D721Med (cell line): ENCODE data around the gene WDR20.

Experiments
- DNase-seq: peaks from one replicate; pipeline ENCODE4 v3.0.0; 2011; ENCODE audit warnings: low spot score; ENCODE audit not compliant: insufficient read length
- FAIRE-seq: peaks from 2 replicates; lab custom pipeline; 2011; peaks lifted over from hg19 to GRCh38; lab: Jason Lieb, UNC
- TF ChIP-seq, protein P1 (sequence below): IDR thresholded peaks from 2 replicates; pipeline ENCODE4 v1.5.1; 2012; ENCODE audit warnings: mild to moderate bottlenecking, control low read depth; ENCODE audit not compliant: insufficient read depth; ENCODE audit errors: missing control alignments

WDR20 gene, protein sequence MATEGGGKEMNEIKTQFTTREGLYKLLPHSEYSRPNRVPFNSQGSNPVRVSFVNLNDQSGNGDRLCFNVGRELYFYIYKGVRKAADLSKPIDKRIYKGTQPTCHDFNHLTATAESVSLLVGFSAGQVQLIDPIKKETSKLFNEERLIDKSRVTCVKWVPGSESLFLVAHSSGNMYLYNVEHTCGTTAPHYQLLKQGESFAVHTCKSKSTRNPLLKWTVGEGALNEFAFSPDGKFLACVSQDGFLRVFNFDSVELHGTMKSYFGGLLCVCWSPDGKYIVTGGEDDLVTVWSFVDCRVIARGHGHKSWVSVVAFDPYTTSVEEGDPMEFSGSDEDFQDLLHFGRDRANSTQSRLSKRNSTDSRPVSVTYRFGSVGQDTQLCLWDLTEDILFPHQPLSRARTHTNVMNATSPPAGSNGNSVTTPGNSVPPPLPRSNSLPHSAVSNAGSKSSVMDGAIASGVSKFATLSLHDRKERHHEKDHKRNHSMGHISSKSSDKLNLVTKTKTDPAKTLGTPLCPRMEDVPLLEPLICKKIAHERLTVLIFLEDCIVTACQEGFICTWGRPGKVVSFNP

DNA sequence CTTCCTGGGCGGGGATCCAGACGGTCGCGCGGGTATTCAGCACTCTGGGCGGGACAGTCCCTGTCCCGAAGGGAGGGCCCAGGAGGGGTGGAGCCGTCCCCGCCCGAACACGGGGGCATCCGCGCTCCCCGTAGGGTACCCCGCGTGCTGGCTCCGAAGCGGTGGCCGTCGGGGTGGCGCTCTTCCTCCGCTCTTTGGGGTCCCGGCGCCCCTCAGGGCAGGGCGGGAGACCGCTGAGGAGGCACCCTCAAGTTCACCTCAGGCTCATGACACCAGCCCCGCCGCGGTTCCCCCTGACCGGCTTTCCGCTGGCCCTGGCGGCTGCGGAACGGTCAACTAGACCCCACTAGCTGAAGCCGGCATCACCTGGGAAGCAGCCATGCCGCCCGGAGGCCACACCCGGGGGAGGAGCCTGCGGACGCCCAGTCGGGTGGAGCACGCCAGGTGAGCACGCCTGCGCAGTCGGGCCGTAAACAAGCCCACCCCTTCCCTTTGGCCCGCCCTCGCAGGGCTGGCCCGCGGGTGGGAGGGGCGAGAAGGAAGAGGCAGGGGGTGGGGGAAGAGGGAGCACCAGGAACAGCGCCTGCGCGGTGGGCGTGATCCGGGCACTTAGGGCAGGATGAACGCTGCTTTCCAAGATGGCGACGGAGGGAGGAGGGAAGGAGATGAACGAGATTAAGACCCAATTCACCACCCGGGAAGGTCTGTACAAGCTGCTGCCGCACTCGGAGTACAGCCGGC lies at the start of gene WDR20:
Gene WDR20, plus strand, starts transcription at position 612 of the 741 bp plus-strand sequence. Its CDS starts 27 bp downstream, at position 639.
- peak; percentile 93 for DNase-seq
- no peak for FAIRE-seq
- TF ChIP-seq, protein P1, sequence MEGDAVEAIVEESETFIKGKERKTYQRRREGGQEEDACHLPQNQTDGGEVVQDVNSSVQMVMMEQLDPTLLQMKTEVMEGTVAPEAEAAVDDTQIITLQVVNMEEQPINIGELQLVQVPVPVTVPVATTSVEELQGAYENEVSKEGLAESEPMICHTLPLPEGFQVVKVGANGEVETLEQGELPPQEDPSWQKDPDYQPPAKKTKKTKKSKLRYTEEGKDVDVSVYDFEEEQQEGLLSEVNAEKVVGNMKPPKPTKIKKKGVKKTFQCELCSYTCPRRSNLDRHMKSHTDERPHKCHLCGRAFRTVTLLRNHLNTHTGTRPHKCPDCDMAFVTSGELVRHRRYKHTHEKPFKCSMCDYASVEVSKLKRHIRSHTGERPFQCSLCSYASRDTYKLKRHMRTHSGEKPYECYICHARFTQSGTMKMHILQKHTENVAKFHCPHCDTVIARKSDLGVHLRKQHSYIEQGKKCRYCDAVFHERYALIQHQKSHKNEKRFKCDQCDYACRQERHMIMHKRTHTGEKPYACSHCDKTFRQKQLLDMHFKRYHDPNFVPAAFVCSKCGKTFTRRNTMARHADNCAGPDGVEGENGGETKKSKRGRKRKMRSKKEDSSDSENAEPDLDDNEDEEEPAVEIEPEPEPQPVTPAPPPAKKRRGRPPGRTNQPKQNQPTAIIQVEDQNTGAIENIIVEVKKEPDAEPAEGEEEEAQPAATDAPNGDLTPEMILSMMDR: peak; percentile 4

DNA sequence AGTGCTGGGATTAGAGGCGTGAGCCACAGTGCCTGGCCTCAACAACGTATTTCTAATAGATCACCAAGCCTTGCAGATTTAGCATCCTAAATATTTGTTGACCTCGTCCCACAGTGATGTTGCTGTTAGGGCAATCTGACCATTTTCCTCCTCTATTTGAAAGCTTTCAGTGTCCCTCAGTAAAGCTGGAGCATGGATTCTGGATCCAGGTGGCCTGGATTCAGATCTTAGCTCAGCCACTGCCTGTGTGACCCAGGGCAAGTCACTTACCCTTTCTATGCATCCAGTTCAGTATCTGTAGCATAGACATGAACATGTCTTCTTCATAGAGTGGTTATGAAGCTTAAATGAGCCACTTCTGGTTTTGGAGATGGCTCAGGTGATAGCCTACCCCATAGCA lies 49.0 kb upstream of the WDR20 start:
- FAIRE-seq (no peak), DNase-seq (no peak)
- TF ChIP-seq, protein P1: no peak

DNA sequence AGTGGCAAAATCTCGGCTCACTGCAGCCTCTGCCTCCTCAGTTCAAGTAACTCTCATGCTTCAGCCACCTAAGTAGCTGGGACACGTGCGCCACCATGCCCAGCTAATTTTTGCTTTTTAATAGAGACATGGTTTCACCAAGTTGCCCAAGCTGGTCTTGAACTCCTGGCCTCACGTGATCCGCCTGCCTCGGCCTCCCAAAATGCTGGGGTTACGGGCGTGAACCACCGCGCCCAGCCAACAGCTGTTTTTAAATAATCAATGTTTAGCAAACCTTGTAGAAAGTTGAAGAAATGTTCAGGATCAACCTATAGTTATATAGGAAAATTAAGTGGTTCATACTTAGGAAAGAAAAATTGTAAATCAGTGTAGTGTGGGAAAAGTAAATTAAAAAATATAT lies 46.9 kb upstream of the WDR20 start:
- TF ChIP-seq, protein P1: no peak
- FAIRE-seq (no peak), DNase-seq (no peak)

DNA sequence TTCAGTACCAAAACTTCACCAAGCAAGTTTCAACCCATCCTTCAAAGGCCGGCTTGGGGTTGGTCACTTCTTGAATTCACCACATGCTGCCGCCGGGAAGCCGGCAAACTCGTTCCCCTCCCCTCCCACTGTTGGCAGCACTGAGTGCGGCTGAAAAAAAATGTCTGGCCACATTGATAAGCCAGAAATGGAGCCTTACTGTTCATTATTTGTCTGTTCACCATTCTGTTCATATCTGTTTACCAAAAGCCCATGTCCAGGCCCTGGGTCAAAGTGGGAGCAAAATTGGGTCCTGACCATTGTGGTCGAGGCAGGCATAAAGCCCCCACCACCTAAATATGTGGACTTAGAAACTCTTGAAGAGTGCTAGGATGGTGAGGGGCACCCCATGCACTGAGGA lies 45.6 kb upstream of the WDR20 start:
- FAIRE-seq (no peak), DNase-seq (no peak)
- TF ChIP-seq, protein P1: no peak

DNA sequence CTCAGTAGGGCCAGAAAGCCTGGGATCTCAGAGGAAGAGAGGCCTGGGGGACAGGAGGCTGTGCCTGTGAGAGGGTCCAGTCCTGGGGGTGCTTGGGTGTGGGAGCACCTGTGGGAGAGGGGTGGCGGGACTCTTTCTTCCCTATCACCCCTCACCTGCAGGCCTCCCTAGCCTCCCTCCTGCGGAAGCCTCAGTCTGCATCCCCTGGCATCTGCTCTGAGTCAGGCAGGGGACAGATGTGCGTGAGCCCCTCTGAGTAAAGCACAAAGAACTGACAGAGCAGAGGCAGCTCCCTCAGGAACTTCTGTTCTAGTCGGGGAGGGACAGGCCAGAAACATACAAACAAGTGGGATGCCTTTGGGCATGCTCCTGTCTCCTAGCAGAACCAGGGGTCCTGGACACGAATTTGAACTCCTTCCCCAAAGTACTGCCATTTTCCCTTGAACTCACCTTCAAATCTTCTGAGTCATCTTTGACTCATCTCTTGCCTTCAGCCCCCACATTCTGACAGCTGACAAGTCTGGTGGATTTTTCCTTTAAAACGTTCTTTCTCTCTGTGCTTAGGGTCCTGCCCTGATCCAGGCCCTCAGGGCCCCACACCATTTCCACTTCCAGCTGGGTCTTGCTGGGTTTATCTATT lies 44.3 kb upstream of the WDR20 start:
- DNase-seq (no peak), FAIRE-seq (no peak)
- TF ChIP-seq, protein P1: no peak

DNA sequence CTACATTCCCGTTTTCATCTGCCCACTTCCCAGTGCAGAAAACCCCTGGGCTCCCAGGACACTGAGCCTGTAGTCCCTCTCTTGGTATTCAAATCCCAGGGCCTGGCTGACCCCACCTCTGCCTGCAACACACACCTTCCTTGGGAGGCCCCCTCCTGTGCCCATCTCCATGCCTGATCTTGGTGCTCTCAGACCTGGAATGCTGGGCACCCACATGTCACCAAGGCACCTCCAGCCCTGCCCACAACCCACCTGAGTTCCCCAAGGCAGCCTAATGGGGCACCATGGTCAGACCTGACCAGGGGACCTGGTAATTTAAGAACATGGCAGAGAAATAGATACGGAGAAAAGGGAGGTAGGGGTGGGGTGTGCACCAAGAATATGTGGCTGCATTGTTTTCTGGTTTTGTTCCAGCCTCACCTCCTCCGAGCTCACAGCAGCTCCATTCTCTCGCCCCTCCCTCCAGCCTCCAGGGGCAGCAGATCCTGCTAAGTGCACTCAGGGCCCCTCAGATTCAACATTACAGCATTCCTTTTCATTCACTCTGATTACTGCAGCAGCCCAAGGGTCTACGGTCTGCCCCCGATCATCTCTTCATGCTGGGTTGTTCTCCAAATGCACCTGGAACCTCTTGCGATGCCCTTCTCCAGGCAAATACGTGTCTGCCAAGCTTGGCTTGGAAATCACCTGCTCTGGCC lies 43.7 kb upstream of the WDR20 start:
- TF ChIP-seq, protein P1: no peak
- no peak for FAIRE-seq
- DNase-seq: no peak
